Lower leg skin (tissue), 3 donors: ENCODE results near the gene HEATR5A.

Source experiments
- POLR2A ChIP-seq, 2 donors: fragments of 450-650 bp; IDR thresholded peaks; one replicate each; pipeline ENCODE4 v1.6.1; 2016 to 2017; ENCODE audit warnings: antibody characterized with exemption in 2 of 2, mild to moderate bottlenecking in 1 of 2, moderate library complexity in 1 of 2
- TF ChIP-seq, protein P1 (sequence below), 3 donors: fragments of 450-650 bp; IDR thresholded peaks; one replicate each; pipeline ENCODE4 v1.5.1; 2016; ENCODE audit warnings: antibody characterized with exemption in 3 of 3, mild to moderate bottlenecking in 3 of 3, moderate library complexity in 2 of 3

DNA sequence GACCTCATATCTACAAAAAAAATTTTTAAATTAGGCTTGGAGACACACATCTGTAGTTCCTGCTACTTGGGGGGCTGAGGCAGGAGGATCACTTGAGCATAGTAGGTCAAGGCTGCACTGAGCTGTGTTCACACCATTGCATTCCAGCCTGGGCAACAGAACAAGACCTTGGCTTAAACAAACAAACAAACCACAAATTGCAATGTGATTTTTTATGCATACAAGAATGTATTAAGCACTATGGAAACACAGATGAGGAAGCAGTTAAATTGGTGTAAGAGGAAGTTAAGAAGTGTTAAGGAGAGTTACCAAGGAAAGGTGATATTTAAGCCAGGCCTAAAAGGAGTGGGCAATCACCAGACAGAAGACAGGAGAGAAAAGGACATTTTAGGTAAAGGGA is 129.1 kb downstream of the HEATR5A start:
- TF ChIP-seq, protein P1, sequence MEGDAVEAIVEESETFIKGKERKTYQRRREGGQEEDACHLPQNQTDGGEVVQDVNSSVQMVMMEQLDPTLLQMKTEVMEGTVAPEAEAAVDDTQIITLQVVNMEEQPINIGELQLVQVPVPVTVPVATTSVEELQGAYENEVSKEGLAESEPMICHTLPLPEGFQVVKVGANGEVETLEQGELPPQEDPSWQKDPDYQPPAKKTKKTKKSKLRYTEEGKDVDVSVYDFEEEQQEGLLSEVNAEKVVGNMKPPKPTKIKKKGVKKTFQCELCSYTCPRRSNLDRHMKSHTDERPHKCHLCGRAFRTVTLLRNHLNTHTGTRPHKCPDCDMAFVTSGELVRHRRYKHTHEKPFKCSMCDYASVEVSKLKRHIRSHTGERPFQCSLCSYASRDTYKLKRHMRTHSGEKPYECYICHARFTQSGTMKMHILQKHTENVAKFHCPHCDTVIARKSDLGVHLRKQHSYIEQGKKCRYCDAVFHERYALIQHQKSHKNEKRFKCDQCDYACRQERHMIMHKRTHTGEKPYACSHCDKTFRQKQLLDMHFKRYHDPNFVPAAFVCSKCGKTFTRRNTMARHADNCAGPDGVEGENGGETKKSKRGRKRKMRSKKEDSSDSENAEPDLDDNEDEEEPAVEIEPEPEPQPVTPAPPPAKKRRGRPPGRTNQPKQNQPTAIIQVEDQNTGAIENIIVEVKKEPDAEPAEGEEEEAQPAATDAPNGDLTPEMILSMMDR (IDR thresholded peaks at IDR 0.05): no peak
- no peak for TF ChIP-seq POLR2A (IDR thresholded peaks at IDR 0.05)
